Measurements from ENCODE around the gene CPN2. TPM values are rescaled to one million over a fixed set of nuclear protein-coding genes. Genes with fewer than 3 reads are reported as not detected.
A peak's percentile ranks its signal among the peaks of the same experiment; 100 is the strongest.

CPN2 gene
- total and polyA plus RNA-seq, 2 experiments from 2014 or later = 0.10 to 0.14 TPM

DNA sequence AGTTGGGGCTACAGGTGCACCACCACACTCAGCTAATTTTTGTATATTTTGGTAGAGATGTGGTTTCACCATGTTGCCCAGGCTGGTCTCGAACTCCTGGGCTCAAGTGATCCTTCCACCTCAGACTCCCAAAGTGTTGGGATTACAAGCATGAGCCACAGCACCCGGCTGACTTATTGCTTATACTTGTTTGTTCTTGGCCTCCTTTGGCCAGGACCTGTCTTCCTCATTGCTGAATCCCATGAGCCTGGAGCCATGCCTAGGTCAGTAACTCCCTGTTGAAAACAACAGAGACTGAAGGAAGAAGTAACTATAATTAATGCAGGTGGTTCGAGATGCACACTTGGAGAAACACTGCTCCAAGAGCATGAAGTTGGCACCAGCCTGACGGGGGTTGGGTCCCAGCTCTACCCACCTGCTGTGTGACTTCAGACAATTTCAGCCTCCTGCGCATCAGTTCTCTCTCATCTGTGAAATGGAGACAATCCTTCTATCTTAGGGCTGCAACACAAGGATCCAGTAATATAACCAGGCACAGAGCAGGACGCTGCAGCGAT, 38.9 kb downstream of the CPN2 start:
- ATAC-seq = no peak
- Histone ChIP-seq H3K36me3 (ENCODE audit: insufficient read depth) (no peaks in the 10 kb centered on the region), H3K27ac (ENCODE audit: low read depth) (no peak overlapping the region), H2AFZ (peak overlapping the region; percentile 76; the same call in 1 of the 2 replicates), H3K27me3 (ENCODE audit: insufficient read depth) (peaks cover 22% of the 10 kb centered on the region), H3K9me2 (ENCODE audit: insufficient read depth) (no peaks in the 10 kb centered on the region), H3K4me3 (no peak overlapping the region), H3K79me2 (replicated peaks; ENCODE audit: insufficient read depth) (no peaks in the 10 kb centered on the region), H3K4me2 (no peak overlapping the region), H3K4me1 (ENCODE audit: insufficient read depth) (peaks cover 28% of the 10 kb centered on the region), H4K20me1 (replicated peaks; ENCODE audit: insufficient read depth) (no peaks in the 10 kb centered on the region), H3F3A (replicated peaks; ENCODE audit: low read depth) (peaks cover 4% of the 10 kb centered on the region; the same call in 1 of the 2 replicates)
- Mint-ChIP-seq H3K9me3 (peaks cover 1% of the 10 kb centered on the region; the same call in 2 of the 3 replicates), H3K27ac (no peak overlapping the region), H3K4me1 (peaks cover 39% of the 10 kb centered on the region), H3K36me3 (ENCODE audit: low read depth) (peaks cover under 1% of the 10 kb centered on the region; the same call in 1 of the 3 replicates), H3K4me3 (no peak overlapping the region), H3K27me3 (ENCODE audit: insufficient read depth, low read depth, poor library complexity) (peaks cover 27% of the 10 kb centered on the region)
- TF ChIP-seq, protein P1, sequence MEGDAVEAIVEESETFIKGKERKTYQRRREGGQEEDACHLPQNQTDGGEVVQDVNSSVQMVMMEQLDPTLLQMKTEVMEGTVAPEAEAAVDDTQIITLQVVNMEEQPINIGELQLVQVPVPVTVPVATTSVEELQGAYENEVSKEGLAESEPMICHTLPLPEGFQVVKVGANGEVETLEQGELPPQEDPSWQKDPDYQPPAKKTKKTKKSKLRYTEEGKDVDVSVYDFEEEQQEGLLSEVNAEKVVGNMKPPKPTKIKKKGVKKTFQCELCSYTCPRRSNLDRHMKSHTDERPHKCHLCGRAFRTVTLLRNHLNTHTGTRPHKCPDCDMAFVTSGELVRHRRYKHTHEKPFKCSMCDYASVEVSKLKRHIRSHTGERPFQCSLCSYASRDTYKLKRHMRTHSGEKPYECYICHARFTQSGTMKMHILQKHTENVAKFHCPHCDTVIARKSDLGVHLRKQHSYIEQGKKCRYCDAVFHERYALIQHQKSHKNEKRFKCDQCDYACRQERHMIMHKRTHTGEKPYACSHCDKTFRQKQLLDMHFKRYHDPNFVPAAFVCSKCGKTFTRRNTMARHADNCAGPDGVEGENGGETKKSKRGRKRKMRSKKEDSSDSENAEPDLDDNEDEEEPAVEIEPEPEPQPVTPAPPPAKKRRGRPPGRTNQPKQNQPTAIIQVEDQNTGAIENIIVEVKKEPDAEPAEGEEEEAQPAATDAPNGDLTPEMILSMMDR (conservative IDR thresholded peaks at IDR 0.05; ENCODE audit: low read depth in 2 of 2) = no peak
- TF ChIP-seq POLR2AphosphoS5 (IDR thresholded peaks at IDR 0.05; ENCODE audit: low read depth) (no peak), ZNF331 (CRISPR knock-in tag; IDR thresholded peaks at IDR 0.05; ENCODE audit: low read depth) (no peak), EZH2 (IDR thresholded peaks at IDR 0.05; ENCODE audit: low read depth, unreplicated experiment) (no peak), ZNF114 (CRISPR knock-in tag; IDR thresholded peaks at IDR 0.05) (no peak), EZH2phosphoT487 (IDR thresholded peaks at IDR 0.05; ENCODE audit: unreplicated experiment) (no peak)
- TF ChIP-seq, protein P2, sequence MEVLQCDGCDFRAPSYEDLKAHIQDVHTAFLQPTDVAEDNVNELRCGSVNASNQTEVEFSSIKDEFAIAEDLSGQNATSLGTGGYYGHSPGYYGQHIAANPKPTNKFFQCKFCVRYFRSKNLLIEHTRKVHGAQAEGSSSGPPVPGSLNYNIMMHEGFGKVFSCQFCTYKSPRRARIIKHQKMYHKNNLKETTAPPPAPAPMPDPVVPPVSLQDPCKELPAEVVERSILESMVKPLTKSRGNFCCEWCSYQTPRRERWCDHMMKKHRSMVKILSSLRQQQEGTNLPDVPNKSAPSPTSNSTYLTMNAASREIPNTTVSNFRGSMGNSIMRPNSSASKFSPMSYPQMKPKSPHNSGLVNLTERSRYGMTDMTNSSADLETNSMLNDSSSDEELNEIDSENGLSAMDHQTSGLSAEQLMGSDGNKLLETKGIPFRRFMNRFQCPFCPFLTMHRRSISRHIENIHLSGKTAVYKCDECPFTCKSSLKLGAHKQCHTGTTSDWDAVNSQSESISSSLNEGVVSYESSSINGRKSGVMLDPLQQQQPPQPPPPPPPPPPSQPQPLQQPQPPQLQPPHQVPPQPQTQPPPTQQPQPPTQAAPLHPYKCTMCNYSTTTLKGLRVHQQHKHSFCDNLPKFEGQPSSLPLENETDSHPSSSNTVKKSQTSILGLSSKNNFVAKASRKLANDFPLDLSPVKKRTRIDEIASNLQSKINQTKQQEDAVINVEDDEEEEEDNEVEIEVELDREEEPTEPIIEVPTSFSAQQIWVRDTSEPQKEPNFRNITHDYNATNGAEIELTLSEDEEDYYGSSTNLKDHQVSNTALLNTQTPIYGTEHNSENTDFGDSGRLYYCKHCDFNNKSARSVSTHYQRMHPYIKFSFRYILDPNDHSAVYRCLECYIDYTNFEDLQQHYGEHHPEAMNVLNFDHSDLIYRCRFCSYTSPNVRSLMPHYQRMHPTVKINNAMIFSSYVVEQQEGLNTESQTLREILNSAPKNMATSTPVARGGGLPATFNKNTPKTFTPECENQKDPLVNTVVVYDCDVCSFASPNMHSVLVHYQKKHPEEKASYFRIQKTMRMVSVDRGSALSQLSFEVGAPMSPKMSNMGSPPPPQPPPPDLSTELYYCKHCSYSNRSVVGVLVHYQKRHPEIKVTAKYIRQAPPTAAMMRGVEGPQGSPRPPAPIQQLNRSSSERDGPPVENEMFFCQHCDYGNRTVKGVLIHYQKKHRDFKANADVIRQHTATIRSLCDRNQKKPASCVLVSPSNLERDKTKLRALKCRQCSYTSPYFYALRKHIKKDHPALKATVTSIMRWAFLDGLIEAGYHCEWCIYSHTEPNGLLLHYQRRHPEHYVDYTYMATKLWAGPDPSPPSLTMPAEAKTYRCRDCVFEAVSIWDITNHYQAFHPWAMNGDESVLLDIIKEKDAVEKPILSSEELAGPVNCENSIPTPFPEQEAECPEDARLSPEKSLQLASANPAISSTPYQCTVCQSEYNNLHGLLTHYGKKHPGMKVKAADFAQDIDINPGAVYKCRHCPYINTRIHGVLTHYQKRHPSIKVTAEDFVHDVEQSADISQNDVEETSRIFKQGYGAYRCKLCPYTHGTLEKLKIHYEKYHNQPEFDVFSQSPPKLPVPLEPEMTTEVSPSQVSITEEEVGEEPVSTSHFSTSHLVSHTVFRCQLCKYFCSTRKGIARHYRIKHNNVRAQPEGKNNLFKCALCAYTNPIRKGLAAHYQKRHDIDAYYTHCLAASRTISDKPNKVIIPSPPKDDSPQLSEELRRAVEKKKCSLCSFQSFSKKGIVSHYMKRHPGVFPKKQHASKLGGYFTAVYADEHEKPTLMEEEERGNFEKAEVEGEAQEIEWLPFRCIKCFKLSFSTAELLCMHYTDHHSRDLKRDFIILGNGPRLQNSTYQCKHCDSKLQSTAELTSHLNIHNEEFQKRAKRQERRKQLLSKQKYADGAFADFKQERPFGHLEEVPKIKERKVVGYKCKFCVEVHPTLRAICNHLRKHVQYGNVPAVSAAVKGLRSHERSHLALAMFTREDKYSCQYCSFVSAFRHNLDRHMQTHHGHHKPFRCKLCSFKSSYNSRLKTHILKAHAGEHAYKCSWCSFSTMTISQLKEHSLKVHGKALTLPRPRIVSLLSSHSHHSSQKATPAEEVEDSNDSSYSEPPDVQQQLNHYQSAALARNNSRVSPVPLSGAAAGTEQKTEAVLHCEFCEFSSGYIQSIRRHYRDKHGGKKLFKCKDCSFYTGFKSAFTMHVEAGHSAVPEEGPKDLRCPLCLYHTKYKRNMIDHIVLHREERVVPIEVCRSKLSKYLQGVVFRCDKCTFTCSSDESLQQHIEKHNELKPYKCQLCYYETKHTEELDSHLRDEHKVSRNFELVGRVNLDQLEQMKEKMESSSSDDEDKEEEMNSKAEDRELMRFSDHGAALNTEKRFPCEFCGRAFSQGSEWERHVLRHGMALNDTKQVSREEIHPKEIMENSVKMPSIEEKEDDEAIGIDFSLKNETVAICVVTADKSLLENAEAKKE (CRISPR knock-in tag; IDR thresholded peaks at IDR 0.05) = no peak
- DNase-seq (ENCODE audit: low spot score) = no peak

Measured in GM23338 (cell line).